ENCODE data around the gene BBLN.

GRCh38 chr9:128203024-128203706 is 43.1 kb downstream of the BBLN start, which contains the start of gene DNM1:
- TF ChIP-seq CTCF (IDR thresholded peaks at IDR 0.05) (peak; percentile 97), POLR2AphosphoS5 (IDR thresholded peaks at IDR 0.05; ENCODE audit: low read depth, low read length) (no peak)

Data from Panc1 (cell line).